Mesodermal cell (in vitro differentiated cells): Measurements from ENCODE around the gene AZGP1.
"Not testable (repeated sequence)": the region's sequence is repeated elsewhere in the genome, so short reads cannot be mapped to it uniquely, and the experiment has no call there.

Source experiments
- H3K27ac ChIP-seq: 2 replicates; pipeline ENCODE4 v1.7.0; 2013; ENCODE audit warnings: mild to moderate bottlenecking, low read depth, low read length, moderate library complexity; ENCODE audit not compliant: severe bottlenecking
- H3K36me3 ChIP-seq: 2 replicates; pipeline ENCODE4 v1.7.1; 2013; ENCODE audit warnings: mild to moderate bottlenecking, low read length, moderate library complexity; ENCODE audit not compliant: control insufficient read depth, insufficient read depth
- H3K4me1 ChIP-seq: one replicate; pipeline ENCODE4 v1.7.1; 2013; ENCODE audit warnings: mild to moderate bottlenecking, low read length; ENCODE audit not compliant: insufficient read depth, control insufficient read depth, poor library complexity, severe bottlenecking
- H3K4me3 ChIP-seq: 2 replicates; pipeline ENCODE4 v1.7.0; 2013; ENCODE audit warnings: low read length, control low read depth, mild to moderate bottlenecking; ENCODE audit not compliant: insufficient read depth, poor library complexity, severe bottlenecking; ENCODE audit errors: extremely low read depth
- H3K9me3 ChIP-seq: 2 replicates; pipeline ENCODE4 v1.7.1; 2013; ENCODE audit warnings: mild to moderate bottlenecking, low read length, moderate library complexity; ENCODE audit not compliant: control insufficient read depth
- WGBS, 2 experiments: methylation state at CpG; one replicate each; pipeline ENCODE4 v1.1.5; 2013; ENCODE audit warnings: missing lambda C conversion rate in 2 of 2; ENCODE audit not compliant: insufficient coverage in 2 of 2; 5-methylcytosine and 5-hydroxymethylcytosine counted together

AZGP1 gene

DNA sequence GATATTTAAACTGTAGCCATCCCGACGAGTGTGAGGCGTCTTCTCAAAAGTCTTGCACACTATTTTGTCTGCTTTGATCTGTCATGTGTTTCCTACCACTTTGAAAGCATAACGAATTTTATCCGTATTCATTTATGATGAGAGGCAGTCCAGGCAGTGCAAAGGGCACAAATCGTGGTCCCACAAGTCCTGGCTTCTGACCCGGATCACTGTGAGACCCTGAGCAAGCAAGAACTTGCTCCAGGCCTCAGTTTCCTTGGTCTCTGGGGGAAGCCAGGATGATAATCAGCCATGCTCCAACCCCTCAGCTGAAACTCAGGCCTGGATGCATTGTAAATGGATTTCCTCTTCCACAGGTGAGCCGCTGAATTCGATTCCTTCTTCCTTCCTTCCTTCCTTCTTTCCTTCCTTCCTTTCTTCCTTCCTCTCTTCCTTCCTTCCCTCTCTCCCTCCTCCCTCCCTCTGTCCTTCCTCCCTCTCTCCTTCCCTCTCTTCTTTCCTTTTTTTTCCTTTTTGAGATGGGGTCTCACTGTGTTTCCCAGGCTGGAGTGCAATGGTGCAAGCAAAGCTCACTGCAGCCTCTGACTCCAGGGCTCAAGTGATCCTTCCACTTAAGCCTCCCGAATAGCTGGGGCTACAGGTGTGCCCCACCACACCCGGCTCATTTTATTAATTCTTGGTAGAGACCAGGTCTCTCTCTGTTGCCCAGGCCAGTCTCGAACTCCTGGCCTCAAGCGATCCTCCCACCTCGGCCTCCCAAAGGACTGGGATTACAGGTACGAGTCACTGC, 21.1 kb upstream of the AZGP1 start:
- Histone ChIP-seq H3K27ac (no peak overlapping the region), H3K4me1 (peaks cover 4% of the 10 kb centered on the region), H3K9me3 (no peaks in the 10 kb centered on the region), H3K4me3 (no peak overlapping the region), H3K36me3 (no peaks in the 10 kb centered on the region)
- 93% methylated on average over 15 of the region's 15 CpGs for WGBS, 2 experiments

DNA sequence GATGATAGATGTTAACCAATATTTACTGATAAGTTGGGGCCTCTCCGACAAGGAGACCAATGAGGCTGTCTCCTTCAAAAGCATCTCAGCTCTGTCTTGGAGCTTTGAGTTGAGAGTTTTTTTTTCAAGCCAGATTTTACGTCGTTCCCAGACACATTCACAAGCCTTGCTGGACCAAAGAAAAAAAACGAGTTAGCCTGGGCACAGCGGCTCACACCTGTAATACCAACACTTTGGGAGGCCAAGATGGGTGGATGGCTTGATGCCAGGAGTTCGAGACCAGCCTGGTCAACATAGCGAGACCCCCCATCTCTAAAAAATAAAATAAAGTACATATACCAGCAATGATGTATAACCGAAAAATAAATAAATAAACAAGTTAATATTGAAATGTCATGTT, 19.0 kb upstream of the AZGP1 start:
- peaks cover 4% of the 10 kb centered on the region for H3K4me1 ChIP-seq
- 78 to 79% methylated on average over 3 to 5 of the region's 8 CpGs for WGBS, 2 experiments
- no peaks in the 10 kb centered on the region for H3K36me3 ChIP-seq
- no peak overlapping the region for H3K27ac ChIP-seq
- no peaks in the 10 kb centered on the region for H3K9me3 ChIP-seq
- H3K4me3 ChIP-seq, result no peak overlapping the region

- Histone ChIP-seq H3K36me3 (no peaks in the 10 kb centered on the region), H3K4me1 (peaks cover 4% of the 10 kb centered on the region), H3K27ac (no peak overlapping the region), H3K9me3 (no peaks in the 10 kb centered on the region), H3K4me3 (no peak overlapping the region)
- WGBS, 2 experiments, result 84 to 87% methylated on average over 14 to 19 of the region's 21 CpGs
Measured at GRCh38 chr7:99992330-99993038, 16.7 kb upstream of the AZGP1 start.

- H3K4me1 ChIP-seq, H3K4me3 ChIP-seq, H3K9me3 ChIP-seq, H3K27ac ChIP-seq, H3K36me3 ChIP-seq: not testable (repeated sequence)
- 80 to 83% methylated on average over 5 to 6 of the region's 6 CpGs for WGBS, 2 experiments
Measured at GRCh38 chr7:99991543-99991942, 15.7 kb upstream of the AZGP1 start.

- Histone ChIP-seq H3K4me3 (no peak overlapping the region), H3K36me3 (no peaks in the 10 kb centered on the region), H3K9me3 (no peaks in the 10 kb centered on the region), H3K4me1 (peaks cover 4% of the 10 kb centered on the region), H3K27ac (no peak overlapping the region)
- WGBS, 2 experiments, result 56 to 67% methylated on average over 11 of the region's 14 CpGs
Measured at GRCh38 chr7:99990460-99990852, 14.6 kb upstream of the AZGP1 start.

- H3K4me3 ChIP-seq, result no peak overlapping the region
- no peaks in the 10 kb centered on the region for H3K4me1 ChIP-seq
- WGBS, 2 experiments, result 75 to 97% methylated on average over 4 to 5 of the region's 5 CpGs
- no peaks in the 10 kb centered on the region for H3K9me3 ChIP-seq
- no peaks in the 10 kb centered on the region for H3K36me3 ChIP-seq
- H3K27ac ChIP-seq, result no peak overlapping the region
Measured at GRCh38 chr7:99987846-99988245, 12.0 kb upstream of the AZGP1 start.

GRCh38 chr7:99987306-99987705, 11.5 kb upstream of the AZGP1 start:
- H3K4me1 ChIP-seq, H3K36me3 ChIP-seq, H3K4me3 ChIP-seq, H3K9me3 ChIP-seq, H3K27ac ChIP-seq: not testable (repeated sequence)
- 89 to 92% methylated on average over 12 to 13 of the region's 14 CpGs for WGBS, 2 experiments

DNA sequence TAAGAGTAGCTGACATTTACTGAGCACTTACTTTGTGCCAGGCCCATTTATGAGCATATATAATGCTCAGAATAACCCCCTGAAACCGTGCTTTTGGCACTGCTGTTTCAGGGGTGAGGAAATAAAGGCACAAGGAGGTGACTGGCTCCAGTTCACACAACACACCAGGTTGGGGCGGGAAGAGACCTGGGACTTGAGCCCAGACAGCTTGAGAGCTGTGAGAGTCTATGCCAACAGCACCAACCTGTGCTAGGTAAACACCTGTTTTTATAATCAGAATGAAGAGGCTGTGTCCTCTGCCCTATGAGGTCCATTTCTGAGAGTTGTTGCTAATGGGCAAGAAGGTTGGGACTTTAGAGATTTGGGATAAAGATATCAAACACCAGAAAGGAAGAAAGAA, 8.8 kb upstream of the AZGP1 start:
- Histone ChIP-seq H3K9me3 (no peaks in the 10 kb centered on the region), H3K27ac (no peak overlapping the region), H3K36me3 (no peaks in the 10 kb centered on the region), H3K4me1 (no peaks in the 10 kb centered on the region), H3K4me3 (no peak overlapping the region)
- WGBS, 2 experiments, result 78 to 83% methylated on average over 1 to 2 of the region's 2 CpGs

- 70 to 79% methylated on average over 2 to 5 of the region's 7 CpGs for WGBS, 2 experiments
- not testable (repeated sequence) for H3K4me3 ChIP-seq, H3K36me3 ChIP-seq, H3K27ac ChIP-seq, H3K4me1 ChIP-seq, H3K9me3 ChIP-seq
Measured at GRCh38 chr7:99981066-99981465, 5.2 kb upstream of the AZGP1 start.

GRCh38 chr7:99980448-99980872, 4.6 kb upstream of the AZGP1 start:
- H3K4me1 ChIP-seq, H3K4me3 ChIP-seq, H3K27ac ChIP-seq, H3K36me3 ChIP-seq, H3K9me3 ChIP-seq: not testable (repeated sequence)
- WGBS, 2 experiments, result 41 to 88% methylated on average over 1 to 2 of the region's 4 CpGs

DNA sequence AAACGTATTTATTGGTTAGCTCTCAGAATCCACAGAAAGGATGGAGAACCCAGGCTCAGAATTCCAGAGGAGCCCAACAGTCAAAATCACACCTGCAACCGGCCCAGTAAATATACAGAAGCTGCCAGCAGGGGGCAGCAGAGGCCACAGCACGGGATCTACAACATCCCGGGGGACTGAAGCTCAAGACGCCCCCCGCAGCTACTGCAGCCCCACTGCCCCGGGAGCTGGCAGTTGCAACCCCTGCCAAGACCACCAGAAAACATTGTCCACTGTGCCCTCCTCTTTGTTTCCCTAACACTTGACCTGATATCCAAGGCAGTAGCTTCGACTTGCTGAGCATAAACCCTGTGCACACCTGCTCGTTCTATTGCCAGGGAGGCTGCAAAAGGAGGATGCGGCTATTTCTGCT, 4.0 kb upstream of the AZGP1 start:
- not testable (repeated sequence) for H3K27ac ChIP-seq, H3K4me3 ChIP-seq, H3K9me3 ChIP-seq, H3K4me1 ChIP-seq, H3K36me3 ChIP-seq
- WGBS, 2 experiments, result 52% methylated on average over 3 of the region's 10 CpGs; no CpG with 5 or more reads in 1 of the 2 experiments
